ENCODE results near the gene PTPRE.

Gene PTPRE, protein sequence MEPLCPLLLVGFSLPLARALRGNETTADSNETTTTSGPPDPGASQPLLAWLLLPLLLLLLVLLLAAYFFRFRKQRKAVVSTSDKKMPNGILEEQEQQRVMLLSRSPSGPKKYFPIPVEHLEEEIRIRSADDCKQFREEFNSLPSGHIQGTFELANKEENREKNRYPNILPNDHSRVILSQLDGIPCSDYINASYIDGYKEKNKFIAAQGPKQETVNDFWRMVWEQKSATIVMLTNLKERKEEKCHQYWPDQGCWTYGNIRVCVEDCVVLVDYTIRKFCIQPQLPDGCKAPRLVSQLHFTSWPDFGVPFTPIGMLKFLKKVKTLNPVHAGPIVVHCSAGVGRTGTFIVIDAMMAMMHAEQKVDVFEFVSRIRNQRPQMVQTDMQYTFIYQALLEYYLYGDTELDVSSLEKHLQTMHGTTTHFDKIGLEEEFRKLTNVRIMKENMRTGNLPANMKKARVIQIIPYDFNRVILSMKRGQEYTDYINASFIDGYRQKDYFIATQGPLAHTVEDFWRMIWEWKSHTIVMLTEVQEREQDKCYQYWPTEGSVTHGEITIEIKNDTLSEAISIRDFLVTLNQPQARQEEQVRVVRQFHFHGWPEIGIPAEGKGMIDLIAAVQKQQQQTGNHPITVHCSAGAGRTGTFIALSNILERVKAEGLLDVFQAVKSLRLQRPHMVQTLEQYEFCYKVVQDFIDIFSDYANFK

DNA sequence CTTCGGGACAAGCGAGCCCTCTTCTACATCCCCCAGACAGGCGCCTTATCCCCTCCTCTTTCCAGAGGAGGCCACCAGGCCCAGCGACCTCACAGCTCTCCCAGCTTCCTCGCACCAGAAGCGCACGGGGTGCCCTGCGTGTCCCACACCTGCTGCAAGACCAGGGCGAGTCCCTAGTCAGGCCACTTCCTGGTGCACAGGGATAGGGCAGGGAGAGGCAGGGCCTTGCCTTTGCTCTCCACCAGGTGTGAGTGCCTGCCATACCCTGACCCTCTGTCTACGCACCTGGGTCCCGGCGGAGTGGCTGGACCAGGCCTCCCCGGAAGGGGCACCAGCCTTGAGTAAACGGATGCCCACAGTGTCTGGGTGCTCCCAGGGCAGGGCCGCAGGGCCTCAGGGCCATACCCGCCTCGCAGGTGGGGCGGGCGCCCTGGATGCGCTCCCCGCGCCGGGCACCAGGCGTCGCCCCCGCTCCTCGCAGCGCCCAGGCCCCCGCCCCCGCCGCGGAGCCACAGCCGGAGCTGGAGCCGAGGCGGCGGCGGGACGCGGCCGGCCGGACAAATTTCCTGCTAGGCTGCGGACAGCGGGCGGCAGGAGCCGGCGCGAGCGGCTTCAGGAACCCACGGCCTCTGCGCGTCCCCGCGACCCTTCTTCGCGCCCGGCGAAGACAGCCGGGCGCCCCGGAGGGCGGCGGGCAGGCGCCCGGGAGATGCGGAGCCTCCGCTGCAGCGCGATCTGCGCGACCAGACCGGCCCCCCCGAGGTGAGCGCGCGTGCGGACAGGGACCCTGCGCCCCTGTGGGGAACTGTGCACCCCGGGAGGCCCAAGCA, at the start of gene PTPRE:
PTPRE (plus strand) TSS at position 556 of the 830 bp plus-strand sequence. CDS start 133,779 bp downstream, outside the sequence.
- ATAC-seq, result peak; percentile 94

DNA sequence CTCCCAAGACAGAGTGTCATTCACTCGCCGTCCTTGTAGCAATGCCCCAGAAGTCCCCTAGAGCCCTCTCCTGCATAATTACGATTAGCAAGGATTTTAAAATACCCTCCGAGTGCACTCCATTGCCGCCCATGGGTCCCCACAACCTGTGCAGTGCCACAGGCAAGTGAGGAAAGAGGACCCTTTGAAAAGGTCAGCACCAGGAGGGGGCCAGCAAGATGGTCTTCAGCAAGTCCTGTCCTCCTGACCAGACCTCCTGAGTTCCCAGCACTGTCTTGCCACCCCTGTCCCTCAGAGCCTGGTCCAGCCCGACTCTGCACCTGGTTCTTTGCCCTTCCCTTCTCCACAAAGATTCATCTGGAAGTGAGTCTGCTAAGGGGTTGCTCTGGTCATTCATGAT, 46.3 kb upstream of the PTPRE start:
- no peak for ATAC-seq

DNA sequence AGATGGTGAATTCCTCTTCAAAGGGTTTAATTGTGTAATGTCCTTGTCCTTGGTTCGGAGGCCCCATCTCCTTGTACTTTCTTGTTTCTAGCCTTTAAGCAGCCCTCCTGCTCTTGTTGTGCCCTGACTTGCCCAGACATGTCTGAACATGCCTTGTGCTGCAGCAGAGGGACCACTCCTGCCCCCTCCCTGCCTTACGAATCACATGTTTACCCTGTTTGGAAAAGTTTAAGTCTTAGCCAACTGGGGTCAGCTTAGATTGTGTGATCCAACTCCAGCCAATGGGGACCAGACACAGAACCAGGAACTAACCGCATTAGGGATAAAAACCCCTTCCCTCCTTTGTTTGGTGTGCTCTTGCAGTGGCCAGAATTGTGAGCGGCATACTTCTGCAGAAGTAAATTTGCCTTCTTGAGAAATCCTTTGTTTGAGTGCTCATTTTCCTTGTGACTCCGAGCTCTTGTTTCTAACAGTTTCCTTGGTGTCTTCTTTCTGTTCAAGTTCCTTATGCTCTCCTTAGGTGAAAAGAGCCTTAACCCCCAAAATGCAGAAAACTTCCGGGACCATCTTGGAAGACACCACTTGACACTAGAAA, 43.6 kb upstream of the PTPRE start:
- ATAC-seq, result no peak

GRCh38 chr10:127866276-127867013, 40.5 kb upstream of the PTPRE start:
- ATAC-seq, result no peak

- ATAC-seq, result no peak
Observed at GRCh38 chr10:127867805-127868204, 39.1 kb upstream of the PTPRE start.

GRCh38 chr10:127869329-127869728, 37.6 kb upstream of the PTPRE start:
- no peak for ATAC-seq

GRCh38 chr10:127871631-127872010, 35.3 kb upstream of the PTPRE start:
- no peak for ATAC-seq

GRCh38 chr10:127872011-127872761, 34.7 kb upstream of the PTPRE start:
- no peak for ATAC-seq

DNA sequence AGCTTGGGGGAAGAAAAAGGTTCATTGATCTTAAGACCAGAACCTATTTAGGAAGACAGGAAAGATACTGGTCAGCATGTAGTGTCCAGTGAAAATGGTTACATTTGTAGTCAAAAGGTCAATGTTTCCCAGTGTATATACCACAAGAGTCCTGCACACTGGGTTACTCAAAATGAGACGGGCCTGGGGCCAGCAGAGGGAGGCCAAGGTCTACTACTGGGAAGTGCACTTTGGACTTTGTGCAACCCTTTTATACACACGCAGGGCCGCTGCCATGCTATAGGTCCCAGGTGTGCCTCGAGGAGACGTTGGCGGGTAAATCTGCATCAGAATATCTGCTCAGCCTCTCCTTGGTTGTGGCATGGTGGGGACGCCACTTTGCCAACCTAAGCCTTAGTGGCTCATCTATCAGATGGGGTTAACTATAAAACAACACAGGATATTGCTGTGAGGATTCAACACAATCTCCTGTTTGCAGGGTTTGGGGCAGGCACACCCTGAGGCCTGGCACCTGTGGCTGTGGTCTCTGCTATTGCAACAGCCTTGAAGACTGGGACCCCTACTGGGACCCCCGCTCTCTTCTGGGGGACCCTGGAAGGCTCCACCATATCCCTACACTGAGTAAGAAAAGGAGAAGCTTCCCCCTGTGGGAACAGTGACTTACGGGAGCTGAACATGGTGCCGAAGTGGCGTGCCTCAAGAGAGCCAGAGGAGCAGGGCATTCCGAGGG, 33.9 kb upstream of the PTPRE start:
- no peak for ATAC-seq

DNA sequence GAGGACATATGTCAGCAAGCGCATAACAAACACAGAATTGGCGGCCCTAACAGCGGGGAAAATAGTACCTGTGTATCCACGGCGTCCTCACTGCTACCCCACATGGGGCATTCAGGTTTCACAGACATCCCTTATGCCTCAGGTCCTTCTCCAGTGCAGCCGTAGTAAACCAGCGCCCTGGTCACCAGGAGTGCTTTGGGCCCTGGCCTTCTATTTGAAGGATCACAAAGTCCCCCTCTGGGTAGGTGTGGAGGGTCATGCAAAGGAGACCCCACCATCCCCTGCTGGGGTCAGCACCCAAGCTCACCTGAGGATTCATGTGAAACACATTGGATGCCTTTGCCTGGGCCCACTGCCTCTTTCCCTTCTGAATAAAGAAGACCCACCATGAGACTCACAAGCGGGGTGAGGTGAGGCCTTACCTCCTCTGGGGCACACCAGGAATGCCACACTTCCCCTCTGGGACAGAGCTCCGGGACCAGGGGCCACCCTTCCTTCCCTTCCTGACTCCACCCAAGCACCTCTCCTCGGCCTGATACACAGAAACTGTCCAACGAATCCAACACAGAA, 32.9 kb upstream of the PTPRE start:
- ATAC-seq, result no peak

DNA sequence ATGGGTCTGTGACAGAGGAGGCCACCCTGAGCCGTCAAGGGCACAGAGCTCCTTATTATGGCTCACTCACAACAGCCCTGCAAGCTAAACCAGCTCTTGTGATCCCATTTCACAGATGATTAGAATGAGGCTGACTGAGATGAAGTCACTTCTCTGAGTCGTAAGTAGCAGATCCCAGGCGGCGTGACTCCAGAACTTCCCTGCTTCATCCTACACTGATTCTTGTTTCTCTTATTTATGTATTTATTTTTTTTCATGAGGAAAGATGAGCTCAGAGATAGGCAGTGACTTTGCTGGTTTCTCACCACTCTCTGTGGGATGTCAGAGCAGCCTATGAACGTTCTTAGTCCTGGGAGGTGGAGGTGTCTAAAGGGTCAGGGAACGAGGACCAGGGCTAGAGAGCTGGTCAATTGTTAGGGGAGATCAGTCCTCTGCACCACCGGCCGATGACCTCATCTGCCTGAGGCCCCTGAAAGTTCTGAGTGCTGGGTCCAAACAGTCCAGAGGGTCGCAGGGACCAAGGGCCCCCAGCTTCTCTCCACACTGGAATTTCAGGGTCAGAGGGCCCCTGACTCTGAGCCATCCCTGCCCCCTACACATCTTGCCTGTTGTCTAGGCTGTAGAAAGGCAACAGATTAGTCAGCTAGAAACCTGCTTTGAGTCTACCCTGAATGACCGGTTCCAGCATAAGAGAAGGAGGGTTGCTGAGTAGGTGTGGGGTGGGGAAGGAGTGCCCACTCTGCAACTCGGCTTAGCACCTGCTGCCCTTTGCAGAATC, 32.0 kb upstream of the PTPRE start:
- ATAC-seq, result no peak

DNA sequence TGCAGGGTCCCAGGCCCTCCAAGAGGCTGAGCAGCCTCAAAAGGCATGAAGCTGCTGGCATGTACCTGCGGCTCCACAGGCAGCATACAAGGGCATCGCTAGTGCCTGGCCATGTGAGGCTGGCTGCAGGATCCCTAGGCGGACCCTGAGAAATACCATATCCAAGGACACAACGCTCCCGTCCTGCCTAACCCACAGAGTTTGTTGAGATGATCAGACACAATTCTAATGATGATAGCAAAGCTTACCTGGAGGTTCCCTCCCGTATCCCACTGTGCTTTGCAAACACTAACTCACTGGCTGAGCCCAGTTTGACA, 31.5 kb upstream of the PTPRE start:
- ATAC-seq, result no peak

GRCh38 chr10:127875916-127876315, 31.0 kb upstream of the PTPRE start:
- ATAC-seq, result no peak

- no peak for ATAC-seq
Observed at GRCh38 chr10:127877116-127877515, 29.8 kb upstream of the PTPRE start.

DNA sequence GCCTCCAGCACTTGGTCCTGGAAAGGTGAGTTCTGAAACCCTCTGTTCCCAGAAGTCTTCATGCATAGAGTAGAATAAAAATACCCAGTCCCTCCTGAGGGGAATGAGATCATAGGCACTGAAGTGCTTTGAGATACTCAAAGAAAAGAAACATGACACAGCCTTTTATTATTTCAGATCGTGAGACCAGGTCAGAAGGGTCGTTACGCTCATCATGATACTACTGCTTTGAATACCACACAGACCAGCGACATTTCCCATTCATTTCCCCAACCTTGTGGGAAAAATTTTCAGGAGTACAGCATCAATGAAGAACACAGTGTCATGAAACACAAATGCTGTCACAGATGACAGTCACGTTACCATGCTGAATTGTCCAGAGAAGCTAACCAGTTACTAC, 29.2 kb upstream of the PTPRE start:
- no peak for ATAC-seq

- ATAC-seq, result no peak
Observed at GRCh38 chr10:127878475-127879055, 28.3 kb upstream of the PTPRE start.

- ATAC-seq, result no peak
Observed at GRCh38 chr10:127880557-127880956, 26.3 kb upstream of the PTPRE start.

- no peak for ATAC-seq
Observed at GRCh38 chr10:127881262-127881661, 25.6 kb upstream of the PTPRE start.

DNA sequence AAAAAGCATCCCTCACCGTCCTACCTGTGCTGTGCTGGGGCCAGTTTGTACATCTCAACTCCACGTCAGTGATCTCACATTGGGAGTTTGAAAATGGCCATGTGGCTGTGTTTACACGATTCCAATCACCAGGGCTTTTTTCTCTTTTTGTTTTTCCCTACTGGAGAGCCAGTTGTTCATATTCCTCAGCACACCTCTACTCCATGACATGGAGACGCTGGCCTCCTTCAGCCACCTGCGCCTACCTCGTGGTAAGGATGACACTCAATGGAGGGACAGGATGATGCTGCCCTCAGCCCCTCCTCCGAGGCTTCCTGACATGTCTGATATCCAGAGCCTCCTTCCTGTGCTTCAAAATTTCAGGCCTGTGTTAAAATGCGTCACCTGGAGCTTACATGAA, 24.5 kb upstream of the PTPRE start:
- no peak for ATAC-seq
